GM19438 (cell line): ENCODE measurements around the gene PIGU.
"Not testable (repeated sequence)": the region's sequence is repeated elsewhere in the genome, so short reads cannot be mapped to it uniquely, and the experiment has no call there.

ENCODE experiments used
- ATAC-seq: cut with Tn5 transposase; IDR thresholded peaks from one replicate; pipeline ENCODE4 v1.9.1; 2021; ENCODE audit warnings: low read depth; ENCODE audit not compliant: unreplicated experiment

The PIGU gene

GRCh38 chr20:34706912-34707784 is 30.3 kb upstream of the PIGU start:
- no peak for ATAC-seq

GRCh38 chr20:34706302-34706875 is 29.5 kb upstream of the PIGU start:
- ATAC-seq = no peak

- ATAC-seq = no peak
Observed at GRCh38 chr20:34705397-34706301, 28.8 kb upstream of the PIGU start.

GRCh38 chr20:34705008-34705396 is 28.1 kb upstream of the PIGU start:
- no peak for ATAC-seq

- peak; percentile 53 for ATAC-seq
Observed at GRCh38 chr20:34704177-34705007, 27.5 kb upstream of the PIGU start, which contains the start of gene TP53INP2. Gene TP53INP2 (plus strand): TSS chr20:34704344. CDS start chr20:34708740, 4,396 bp downstream.

- ATAC-seq = no peak
Observed at GRCh38 chr20:34703424-34704176, 26.7 kb upstream of the PIGU start.

GRCh38 chr20:34703061-34703423 is 26.1 kb upstream of the PIGU start:
- no peak for ATAC-seq

GRCh38 chr20:34701405-34702085 is 24.7 kb upstream of the PIGU start:
- ATAC-seq = no peak

GRCh38 chr20:34693414-34693813 is 16.5 kb upstream of the PIGU start:
- ATAC-seq = no peak

- no peak for ATAC-seq
Observed at GRCh38 chr20:34691838-34692237, 14.9 kb upstream of the PIGU start.

- no peak for ATAC-seq
Observed at GRCh38 chr20:34689486-34689885, 12.6 kb upstream of the PIGU start.

- ATAC-seq = no peak
Observed at GRCh38 chr20:34683667-34684066, 6.8 kb upstream of the PIGU start.

- ATAC-seq = no peak
Observed at GRCh38 chr20:34680586-34681175, 3.8 kb upstream of the PIGU start.

GRCh38 chr20:34675993-34676641 is 775 bp downstream of the PIGU start:
- ATAC-seq = no peak

GRCh38 chr20:34675561-34675960 is 1.3 kb downstream of the PIGU start:
- no peak for ATAC-seq

- no peak for ATAC-seq
Observed at GRCh38 chr20:34673412-34673811, 3.5 kb downstream of the PIGU start.

- ATAC-seq = no peak
Observed at GRCh38 chr20:34669094-34669493, 7.8 kb downstream of the PIGU start.

- ATAC-seq = not testable (repeated sequence)
Observed at GRCh38 chr20:34664751-34665150, 12.1 kb downstream of the PIGU start.
